Thyroid gland (tissue), 4 donors: ENCODE data around the gene DDIAS.

Experiments
- POLR2A ChIP-seq, 2 donors: fragments of 450-650 bp; IDR thresholded peaks; one replicate each; pipeline ENCODE4 v1.6.1; 2017; ENCODE audit warnings: antibody characterized with exemption in 2 of 2, mild to moderate bottlenecking in 2 of 2, moderate library complexity in 1 of 2
- TF ChIP-seq, protein P1 (sequence below), 6 experiments: fragments of 200-600 bp in 3 of 6; fragments of 450-650 bp in 3 of 6; sonication (generic) in 3 of 6; IDR thresholded peaks; one replicate each; pipeline ENCODE4 v1.5.1; 2016 to 2019; ENCODE audit warnings: antibody characterized with exemption in 6 of 6, mild to moderate bottlenecking in 2 of 6, inconsistent platforms in 1 of 6, moderate library complexity in 1 of 6

- TF ChIP-seq, protein P1, sequence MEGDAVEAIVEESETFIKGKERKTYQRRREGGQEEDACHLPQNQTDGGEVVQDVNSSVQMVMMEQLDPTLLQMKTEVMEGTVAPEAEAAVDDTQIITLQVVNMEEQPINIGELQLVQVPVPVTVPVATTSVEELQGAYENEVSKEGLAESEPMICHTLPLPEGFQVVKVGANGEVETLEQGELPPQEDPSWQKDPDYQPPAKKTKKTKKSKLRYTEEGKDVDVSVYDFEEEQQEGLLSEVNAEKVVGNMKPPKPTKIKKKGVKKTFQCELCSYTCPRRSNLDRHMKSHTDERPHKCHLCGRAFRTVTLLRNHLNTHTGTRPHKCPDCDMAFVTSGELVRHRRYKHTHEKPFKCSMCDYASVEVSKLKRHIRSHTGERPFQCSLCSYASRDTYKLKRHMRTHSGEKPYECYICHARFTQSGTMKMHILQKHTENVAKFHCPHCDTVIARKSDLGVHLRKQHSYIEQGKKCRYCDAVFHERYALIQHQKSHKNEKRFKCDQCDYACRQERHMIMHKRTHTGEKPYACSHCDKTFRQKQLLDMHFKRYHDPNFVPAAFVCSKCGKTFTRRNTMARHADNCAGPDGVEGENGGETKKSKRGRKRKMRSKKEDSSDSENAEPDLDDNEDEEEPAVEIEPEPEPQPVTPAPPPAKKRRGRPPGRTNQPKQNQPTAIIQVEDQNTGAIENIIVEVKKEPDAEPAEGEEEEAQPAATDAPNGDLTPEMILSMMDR (IDR thresholded peaks at IDR 0.05), result no peak
- TF ChIP-seq POLR2A (IDR thresholded peaks at IDR 0.05), result no peak
Observed at GRCh38 chr11:82908311-82908710, 6.8 kb downstream of the DDIAS start.
